Nephron progenitor cell (in vitro differentiated cells): Measurements from ENCODE around the gene RNF144A.

Experiments used
- DNase-seq: peaks from one replicate; pipeline ENCODE4 v3.0.0; 2021
- H3K27ac Mint-ChIP-seq: 2 replicates; pipeline ENCODE4 v1.8.0; 2021; ENCODE audit warnings: mild to moderate bottlenecking, moderate library complexity, mixed read lengths
- H3K27me3 Mint-ChIP-seq: 2 replicates; pipeline ENCODE4 v1.8.0; 2021; ENCODE audit warnings: mild to moderate bottlenecking, low read depth, mixed read lengths; ENCODE audit not compliant: poor library complexity
- H3K36me3 Mint-ChIP-seq: 2 replicates; pipeline ENCODE4 v1.8.0; 2021; ENCODE audit warnings: low read depth, mixed read lengths
- H3K4me1 Mint-ChIP-seq: 2 replicates; pipeline ENCODE4 v1.8.0; 2021; ENCODE audit warnings: mixed read lengths
- H3K4me3 Mint-ChIP-seq: 2 replicates; pipeline ENCODE4 v1.8.0; 2021; ENCODE audit warnings: mild to moderate bottlenecking, moderate library complexity, mixed read lengths
- H3K9me3 Mint-ChIP-seq: 2 replicates; pipeline ENCODE4 v1.8.0; 2021; ENCODE audit warnings: mild to moderate bottlenecking, moderate library complexity, mixed read lengths
- TF ChIP-seq, protein P1 (sequence below): fragments of 200-600 bp; sonication (generic); IDR thresholded peaks from 2 replicates; pipeline ENCODE4 v1.5.0; 2021; ENCODE audit warnings: antibody characterized with exemption

The RNF144A gene

DNA sequence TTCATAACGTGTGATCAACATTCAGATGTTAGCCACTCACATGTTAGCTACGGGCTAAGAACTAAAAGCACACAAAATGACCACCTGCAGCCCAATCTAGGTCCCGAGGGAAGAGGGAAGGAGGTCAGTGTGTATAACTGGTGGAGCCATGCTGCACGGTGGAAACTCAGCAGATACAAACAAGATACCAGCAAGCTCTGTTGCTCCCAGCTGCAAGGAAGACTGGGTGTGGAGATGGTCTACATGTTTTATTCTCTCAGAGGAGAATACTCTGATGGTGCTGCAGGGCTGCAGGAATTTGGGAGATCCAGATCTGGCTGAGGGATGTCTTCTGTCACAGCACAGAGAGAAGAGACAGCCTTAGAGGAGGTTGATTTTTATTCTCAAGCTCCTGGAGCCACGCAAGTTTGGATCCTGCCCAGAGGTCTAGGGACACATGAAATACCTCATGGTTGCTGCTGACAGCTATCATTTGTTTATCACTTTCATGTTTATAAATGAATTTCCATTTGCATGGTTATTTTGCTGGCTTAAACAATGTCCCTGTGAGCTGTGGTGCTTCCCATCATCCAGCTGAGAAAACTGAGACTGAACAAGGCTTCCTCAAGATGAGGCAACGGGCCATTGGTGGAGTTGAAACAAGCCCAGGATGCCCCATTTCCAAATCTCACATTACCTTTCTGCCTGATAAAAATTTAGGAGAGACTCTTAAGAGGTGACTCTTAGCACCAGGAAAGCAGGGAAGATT is 30.9 kb downstream of the RNF144A start:
- Mint-ChIP-seq H3K36me3 (peaks cover 39% of the 10 kb centered on the region), H3K4me1 (peaks cover 11% of the 10 kb centered on the region), H3K27me3 (no peaks in the 10 kb centered on the region), H3K4me3 (no peak overlapping the region), H3K9me3 (no peaks in the 10 kb centered on the region), H3K27ac (no peak overlapping the region)
- TF ChIP-seq, protein P1, sequence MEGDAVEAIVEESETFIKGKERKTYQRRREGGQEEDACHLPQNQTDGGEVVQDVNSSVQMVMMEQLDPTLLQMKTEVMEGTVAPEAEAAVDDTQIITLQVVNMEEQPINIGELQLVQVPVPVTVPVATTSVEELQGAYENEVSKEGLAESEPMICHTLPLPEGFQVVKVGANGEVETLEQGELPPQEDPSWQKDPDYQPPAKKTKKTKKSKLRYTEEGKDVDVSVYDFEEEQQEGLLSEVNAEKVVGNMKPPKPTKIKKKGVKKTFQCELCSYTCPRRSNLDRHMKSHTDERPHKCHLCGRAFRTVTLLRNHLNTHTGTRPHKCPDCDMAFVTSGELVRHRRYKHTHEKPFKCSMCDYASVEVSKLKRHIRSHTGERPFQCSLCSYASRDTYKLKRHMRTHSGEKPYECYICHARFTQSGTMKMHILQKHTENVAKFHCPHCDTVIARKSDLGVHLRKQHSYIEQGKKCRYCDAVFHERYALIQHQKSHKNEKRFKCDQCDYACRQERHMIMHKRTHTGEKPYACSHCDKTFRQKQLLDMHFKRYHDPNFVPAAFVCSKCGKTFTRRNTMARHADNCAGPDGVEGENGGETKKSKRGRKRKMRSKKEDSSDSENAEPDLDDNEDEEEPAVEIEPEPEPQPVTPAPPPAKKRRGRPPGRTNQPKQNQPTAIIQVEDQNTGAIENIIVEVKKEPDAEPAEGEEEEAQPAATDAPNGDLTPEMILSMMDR, result no peak
- no peak for DNase-seq

DNA sequence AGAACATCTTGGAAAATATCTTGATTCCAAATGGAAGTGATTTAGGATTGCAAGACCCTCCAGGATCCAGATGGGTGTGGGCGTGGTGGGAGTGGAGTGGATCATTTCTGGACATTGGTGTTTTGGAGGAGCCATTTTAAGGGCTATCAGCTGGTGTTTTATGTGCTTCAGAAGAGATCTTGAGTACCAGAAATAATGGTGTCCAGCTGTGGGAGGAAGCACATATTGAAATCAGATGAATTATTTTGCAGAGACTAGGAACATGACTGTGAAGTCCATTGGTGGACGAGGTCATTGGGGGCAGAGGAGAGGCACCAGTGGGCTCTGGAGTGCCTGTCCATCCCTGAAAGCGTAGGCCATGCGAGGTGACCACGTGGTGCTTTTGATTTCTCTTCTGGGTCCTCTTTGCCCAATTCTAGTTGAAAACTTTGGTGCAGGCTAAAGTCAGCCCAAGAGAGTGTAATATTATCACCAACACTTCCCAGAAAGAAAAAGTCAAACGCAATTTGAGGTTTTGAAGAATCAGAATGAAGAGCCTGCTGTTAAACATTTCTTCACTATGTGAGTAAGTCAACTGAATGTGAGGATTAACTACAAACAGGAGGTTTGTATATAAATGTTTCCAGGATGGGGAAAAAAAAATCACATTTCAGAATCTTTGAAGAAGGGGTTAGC is 31.6 kb downstream of the RNF144A start:
- peaks cover 32% of the 10 kb centered on the region for H3K36me3 Mint-ChIP-seq
- H3K9me3 Mint-ChIP-seq, result no peaks in the 10 kb centered on the region
- no peak overlapping the region for H3K27ac Mint-ChIP-seq
- H3K4me3 Mint-ChIP-seq, result no peak overlapping the region
- TF ChIP-seq, protein P1, result no peak
- DNase-seq, result no peak
- peaks cover 6% of the 10 kb centered on the region for H3K4me1 Mint-ChIP-seq
- no peaks in the 10 kb centered on the region for H3K27me3 Mint-ChIP-seq

DNA sequence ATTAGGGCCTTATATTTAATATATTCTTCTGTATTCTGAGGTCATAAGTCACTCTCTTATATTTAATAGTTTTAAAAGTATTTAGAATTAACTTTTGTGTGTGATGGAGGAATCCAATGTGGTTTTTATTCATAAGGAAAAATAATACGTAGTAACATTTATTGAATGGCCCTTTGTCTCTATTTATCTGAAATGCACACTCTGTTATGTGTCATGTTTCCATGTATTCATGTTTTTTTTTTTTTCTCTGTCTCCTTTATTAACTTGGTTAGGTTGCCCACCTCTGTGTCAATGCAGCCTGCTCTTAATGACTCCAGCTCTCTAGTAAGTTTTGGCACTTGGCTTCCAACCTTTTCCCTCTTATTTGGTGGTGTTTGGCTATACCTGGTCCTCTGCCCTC is 33.8 kb downstream of the RNF144A start:
- TF ChIP-seq, protein P1, result no peak
- peaks cover 3% of the 10 kb centered on the region for H3K27me3 Mint-ChIP-seq
- H3K36me3 Mint-ChIP-seq, result peaks cover 13% of the 10 kb centered on the region
- no peak overlapping the region for H3K27ac Mint-ChIP-seq
- H3K4me3 Mint-ChIP-seq, result no peak overlapping the region
- peaks cover 7% of the 10 kb centered on the region for H3K4me1 Mint-ChIP-seq
- DNase-seq, result no peak
- no peaks in the 10 kb centered on the region for H3K9me3 Mint-ChIP-seq

DNA sequence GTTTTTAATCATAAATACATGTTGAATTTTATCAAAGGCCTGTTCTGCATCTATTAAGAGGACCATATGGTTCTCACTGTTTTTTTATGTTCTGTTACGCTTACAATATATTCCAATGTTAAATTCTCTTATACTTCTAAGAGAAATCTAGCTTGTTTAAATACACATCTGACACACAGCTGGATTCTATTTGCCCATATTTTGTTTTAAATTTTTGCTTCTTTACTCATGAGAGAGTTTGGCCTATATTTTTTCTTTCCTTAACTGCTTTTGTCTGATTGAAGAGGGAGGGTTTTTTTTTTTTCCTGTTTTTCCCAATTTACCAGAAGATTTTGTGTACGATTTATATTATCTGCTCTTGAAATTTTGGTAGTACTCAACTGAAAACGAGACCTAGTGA is 34.9 kb downstream of the RNF144A start:
- Mint-ChIP-seq H3K27ac (no peak overlapping the region), H3K36me3 (peaks cover 13% of the 10 kb centered on the region), H3K27me3 (peaks cover 3% of the 10 kb centered on the region), H3K9me3 (no peaks in the 10 kb centered on the region), H3K4me3 (no peak overlapping the region), H3K4me1 (peaks cover 14% of the 10 kb centered on the region)
- TF ChIP-seq, protein P1, result no peak
- DNase-seq, result no peak

DNA sequence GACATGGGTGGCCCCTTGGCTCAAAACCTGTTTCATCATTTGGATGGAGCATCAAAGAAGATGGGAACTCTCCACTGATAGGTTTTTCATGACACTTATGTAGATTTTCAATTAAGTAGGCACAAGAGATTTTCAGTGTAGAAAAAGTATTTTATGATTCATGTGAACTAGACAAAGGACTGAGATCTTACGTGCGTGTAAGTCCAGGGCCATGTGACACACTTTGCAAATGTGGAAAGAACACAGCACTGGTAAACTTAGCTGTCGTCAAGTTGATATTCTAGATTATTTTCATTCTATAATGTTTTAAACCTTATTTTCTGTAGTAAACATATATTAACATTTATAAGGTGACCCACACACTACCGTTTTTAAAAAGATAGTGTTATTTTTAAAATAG is 37.4 kb downstream of the RNF144A start:
- peaks cover 39% of the 10 kb centered on the region for H3K4me1 Mint-ChIP-seq
- TF ChIP-seq, protein P1, result no peak
- peaks cover 3% of the 10 kb centered on the region for H3K27me3 Mint-ChIP-seq
- no peak overlapping the region for H3K27ac Mint-ChIP-seq
- H3K36me3 Mint-ChIP-seq, result no peaks in the 10 kb centered on the region
- H3K9me3 Mint-ChIP-seq, result no peaks in the 10 kb centered on the region
- H3K4me3 Mint-ChIP-seq, result no peak overlapping the region
- no peak for DNase-seq
